HG03378 (cell line): ENCODE data around the gene VWA5B1.

Experiments used
- ATAC-seq: cut with Tn5 transposase; IDR thresholded peaks from one replicate; pipeline ENCODE4 v1.9.1; 2021; ENCODE audit warnings: mild to moderate bottlenecking, moderate library complexity; ENCODE audit not compliant: unreplicated experiment

The VWA5B1 gene

DNA sequence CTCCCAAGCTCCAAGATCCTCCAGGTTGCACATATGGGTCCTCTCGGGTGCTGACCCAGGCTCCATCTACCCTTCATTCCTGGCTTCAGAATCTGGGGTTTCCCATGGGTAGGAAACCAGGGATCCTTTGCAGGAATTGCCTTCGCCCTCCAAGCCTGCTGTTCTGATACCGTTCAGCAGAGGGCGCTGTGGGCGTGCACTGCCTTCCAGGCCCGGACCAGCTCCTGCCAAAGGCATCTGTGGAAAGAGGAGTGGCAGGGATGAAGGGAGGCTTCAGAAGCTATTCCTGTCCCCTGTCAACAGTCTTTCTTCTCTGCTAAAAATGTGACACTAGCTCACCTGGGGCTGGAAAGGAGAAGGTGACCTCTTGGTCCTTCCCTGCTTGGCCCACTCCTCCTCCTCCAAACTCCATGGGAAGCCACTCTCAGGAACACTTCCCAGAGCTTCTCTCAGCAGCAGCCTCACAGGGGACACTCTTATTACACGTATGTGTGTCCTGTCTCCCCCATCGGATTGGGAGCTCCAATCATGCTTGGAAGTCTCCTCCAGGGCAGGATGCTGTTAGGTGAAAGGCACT lies 71.2 kb downstream of the VWA5B1 start:
- no peak for ATAC-seq

DNA sequence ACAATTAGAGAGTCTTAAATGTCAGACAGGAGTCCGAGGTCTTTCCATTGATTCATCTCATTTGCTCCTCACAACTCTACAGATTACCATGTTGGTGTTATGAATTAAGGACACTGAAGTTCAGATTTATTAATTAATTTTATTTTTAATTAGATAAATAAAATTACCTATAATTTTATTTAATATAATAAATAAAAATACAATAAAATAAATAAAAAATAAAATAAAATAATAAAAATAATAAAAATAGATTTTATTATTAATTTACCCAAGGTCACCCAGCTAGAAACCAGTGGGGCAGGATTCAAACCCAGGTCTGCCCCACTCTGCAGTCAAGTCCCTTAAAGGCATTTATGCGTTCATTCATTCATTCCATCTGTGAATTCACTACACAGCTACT lies 72.2 kb downstream of the VWA5B1 start:
- no peak for ATAC-seq

- ATAC-seq: no peak
Observed at GRCh38 chr1:20365421-20366055, 74.9 kb downstream of the VWA5B1 start.

DNA sequence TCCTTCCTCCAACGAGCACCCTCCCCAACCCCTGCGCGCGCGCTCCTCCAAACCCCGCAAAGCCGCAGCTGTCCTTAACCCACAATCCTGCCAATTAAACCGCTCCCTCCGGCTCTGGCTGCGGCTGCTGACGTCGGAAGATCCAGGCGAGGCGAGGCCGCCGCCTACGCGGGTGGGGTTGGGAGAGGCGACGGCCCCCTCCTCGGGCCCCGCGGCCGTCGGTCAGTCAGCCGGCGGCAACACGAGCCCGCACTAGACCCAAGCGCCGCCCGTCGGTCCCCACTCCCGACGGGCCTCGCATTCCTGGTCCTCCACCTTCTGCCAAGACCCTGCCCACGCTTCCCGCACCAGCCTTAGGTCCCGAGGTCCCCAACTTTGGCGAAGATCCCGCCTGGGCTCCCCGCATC lies 75.4 kb downstream of the VWA5B1 start:
- ATAC-seq: no peak

GRCh38 chr1:20366463-20367115 lies 75.9 kb downstream of the VWA5B1 start:
- ATAC-seq: no peak

DNA sequence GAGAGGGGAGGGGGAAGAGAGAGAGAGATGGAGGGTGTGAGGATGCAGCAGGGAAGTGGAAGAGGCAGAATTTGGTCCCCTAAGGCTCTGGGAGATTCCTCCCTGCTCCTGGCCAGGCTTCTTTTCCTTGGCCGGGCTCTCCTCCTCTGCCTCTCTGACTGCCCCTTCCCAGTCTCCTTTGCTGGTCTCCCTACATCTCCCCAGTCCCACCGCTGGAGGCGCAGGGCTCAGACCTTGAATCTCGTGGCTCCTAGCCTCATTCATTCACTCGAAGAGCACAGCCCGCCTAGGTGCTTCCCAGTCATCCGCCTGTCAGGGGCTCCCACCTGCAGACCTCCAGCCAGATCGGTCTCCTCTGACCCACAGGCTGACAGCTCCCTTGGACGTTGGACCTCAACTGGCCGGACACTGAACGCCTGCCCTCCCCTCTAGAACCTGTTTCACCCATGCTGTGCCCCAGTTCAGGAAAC lies 76.5 kb downstream of the VWA5B1 start:
- ATAC-seq: no peak

DNA sequence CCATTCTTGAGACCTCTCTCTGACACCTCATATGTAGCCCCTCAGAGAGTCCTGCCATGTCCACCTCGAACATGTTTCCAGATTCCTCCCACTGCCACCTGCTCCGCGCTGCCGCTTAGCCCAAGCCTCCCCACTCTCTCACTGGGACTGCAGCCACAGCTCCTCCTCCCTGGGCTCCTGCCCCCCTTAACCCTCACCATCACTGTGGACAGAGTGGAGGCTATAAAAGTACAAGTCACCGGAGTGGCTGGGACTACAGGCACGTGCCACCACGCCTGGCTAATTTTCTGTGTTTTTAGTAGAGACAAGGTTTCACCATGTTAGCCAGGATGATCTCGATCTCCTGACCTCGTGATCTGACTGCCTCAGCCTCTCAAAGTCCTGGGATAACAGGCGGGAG lies 77.0 kb downstream of the VWA5B1 start:
- no peak for ATAC-seq

GRCh38 chr1:20368866-20369470 lies 78.3 kb downstream of the VWA5B1 start:
- no peak for ATAC-seq

DNA sequence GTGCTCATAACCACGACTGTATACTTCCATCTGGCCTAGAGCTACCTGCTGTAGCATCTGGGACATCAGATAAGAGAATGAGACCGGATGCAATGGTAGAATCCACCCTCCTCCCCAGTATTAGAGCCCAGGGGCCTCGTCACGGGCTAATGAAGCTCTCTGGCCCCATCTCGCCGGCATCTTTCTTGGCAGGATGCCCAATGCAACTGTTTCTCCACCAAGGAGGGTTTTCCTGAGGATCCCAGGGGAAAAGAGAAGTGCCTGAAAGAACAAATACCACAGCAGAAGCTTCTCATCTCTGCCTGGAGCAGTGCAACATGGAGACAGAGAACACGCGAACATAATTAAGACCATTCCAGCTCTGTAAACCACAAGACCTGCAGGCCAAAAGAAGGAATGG lies 80.0 kb downstream of the VWA5B1 start:
- no peak for ATAC-seq

- ATAC-seq: no peak
Observed at GRCh38 chr1:20371411-20371810, 80.7 kb downstream of the VWA5B1 start.

DNA sequence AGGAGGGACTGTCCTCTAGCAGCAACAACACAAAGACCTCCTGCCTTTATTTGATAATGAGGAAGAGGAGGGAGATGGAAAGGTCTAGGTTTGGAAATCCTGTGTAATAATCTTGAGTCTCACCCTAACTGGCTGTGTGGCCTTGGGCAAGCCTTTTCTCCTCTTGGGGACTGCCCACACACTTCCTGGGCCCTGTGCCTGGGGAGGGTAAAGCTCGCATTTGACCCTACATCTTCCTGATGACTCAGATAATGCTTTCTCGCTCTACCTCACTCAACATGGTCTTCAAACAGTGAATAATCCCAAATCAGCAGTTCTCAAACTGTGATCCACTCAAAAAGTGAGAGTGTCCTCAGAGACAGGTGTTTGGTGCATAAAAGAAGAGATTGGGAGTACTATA lies 81.2 kb downstream of the VWA5B1 start:
- no peak for ATAC-seq

- ATAC-seq: no peak
Observed at GRCh38 chr1:20372676-20373075, 82.0 kb downstream of the VWA5B1 start.

DNA sequence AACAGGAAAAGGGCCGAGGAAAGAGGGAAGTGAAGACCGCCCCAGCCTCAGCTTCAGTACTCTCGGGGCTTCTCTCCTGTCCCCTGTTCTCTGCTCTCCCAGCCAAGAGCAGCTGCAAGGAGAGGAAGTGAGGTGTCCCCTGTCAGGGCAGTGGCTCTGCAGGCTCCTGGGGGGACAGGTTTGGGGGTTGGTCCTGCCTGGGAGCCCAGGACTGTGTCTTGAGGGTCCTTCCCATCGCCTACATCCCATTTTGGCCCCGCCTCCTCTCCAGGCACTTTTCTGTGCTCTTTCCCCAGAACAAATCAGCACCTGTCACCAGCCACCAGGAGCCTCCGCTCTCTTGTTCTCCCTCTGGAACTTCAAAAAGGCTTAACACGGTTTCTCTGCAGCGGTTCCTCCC lies 82.6 kb downstream of the VWA5B1 start:
- ATAC-seq: no peak

DNA sequence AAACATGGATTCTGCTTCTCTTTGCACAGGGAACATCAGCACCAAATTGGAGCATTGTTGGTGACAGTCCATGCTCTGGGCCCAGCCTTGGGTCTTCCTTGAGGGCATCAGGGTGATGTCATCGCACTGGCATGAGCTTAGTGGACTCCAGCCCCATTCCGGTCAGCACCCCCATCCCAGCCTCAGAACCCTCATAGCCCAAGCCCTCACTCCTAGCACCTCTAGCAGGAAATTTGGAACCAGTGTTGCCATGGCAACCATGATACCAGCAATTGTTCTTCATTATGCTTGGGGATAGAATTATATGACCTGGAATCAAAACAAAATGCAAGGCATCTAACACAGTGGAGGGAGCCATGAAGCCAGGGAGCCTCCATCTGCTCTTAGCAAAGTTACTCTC lies 83.1 kb downstream of the VWA5B1 start:
- ATAC-seq: no peak

DNA sequence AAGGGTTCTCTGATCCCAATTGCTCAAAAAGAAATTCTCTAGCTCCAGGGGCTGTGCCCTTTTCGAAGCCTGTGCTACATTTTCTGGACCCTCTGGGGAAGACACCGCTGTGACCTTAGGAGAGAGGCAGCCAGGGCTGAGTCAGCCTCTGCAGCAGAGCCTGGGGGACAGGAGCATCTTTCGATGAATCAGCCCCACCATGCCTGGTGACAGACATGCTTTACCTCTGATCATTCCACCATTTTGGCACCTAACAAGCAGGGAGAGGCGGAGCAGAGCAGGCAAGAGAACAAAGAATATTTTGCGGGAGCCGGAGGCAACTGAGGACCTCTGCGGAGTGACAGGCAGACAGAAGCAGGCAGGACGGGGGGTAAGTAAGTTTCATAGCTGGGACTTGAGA lies 84.9 kb downstream of the VWA5B1 start:
- no peak for ATAC-seq

DNA sequence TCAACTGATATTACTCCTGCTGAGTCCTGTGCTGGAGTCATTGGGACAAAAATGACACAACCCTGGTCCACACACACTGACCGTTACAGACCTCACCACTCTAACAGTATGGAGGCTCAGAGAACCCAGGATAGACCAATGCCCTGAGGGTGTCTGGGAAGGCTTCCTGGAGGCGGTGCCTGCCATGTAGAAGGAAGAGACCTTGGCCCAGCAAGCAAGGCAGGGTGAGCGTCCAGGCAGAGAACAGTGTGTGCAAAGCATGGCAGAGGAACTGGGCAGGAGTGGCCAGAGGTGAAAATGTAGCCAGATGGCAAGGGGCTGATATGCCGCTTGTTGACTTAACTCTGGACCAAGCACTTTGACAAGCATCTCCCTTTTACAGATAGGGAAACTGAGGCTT lies 85.5 kb downstream of the VWA5B1 start:
- no peak for ATAC-seq

GRCh38 chr1:20376880-20377494 lies 86.3 kb downstream of the VWA5B1 start:
- no peak for ATAC-seq

DNA sequence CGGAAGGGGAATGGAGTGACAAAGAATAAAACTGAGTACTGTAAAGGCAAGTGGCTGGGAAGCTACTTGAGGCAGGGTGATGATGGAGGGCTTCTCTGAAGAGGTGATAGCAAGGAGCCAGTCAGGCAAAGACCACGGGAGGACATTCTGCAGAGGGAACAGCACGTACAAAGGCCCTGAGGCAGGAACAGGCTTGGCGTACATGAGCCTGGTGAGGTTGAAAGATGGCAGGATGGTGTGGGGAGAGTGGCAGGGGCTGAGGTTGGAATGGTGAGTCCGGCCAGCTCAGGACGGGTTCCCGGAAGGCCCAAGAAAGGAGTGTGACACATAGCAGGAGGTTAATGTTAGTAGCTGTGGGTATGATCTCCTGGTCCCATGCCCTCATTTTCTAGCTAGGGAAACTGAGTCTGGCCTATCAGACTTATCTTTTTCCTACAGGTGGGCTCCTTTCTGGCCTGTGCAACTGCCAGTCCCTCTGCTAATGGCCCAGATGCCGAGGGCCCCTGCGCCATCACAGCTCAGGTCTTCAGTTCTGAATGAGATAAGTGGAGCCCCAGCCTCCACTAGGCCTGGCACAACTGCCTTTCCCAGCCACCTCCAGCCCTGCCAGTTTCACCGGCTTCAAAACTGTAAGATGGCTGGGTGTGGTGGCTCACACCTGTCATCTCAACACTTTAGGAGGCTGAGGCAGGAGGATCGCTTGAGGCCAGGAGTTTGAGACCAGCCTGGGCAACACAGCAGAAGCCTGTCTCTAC lies 87.0 kb downstream of the VWA5B1 start:
- ATAC-seq: no peak

GRCh38 chr1:20379075-20379474 lies 88.4 kb downstream of the VWA5B1 start:
- ATAC-seq: no peak

GRCh38 chr1:20380175-20380574 lies 89.5 kb downstream of the VWA5B1 start:
- no peak for ATAC-seq

- no peak for ATAC-seq
Observed at GRCh38 chr1:20380616-20381035, 90.0 kb downstream of the VWA5B1 start.
